GM12878 (cell line): ENCODE measurements around the gene SHD. TPM values are rescaled to one million over a fixed set of nuclear protein-coding genes. Genes with fewer than 3 reads are reported as not detected.

Experiments used
- ATAC-seq: fragments of 200-7000 bp; cut with Tn5 transposase; 3 replicates; pipeline ENCODE4 v1.9.1; 2020; ENCODE audit warnings: mild to moderate bottlenecking, moderate library complexity
- BruUV-seq: library from RNA; stranded (reverse); fragments of 400-500 nt; replicated peaks from 2 replicates; lab custom pipeline; 2021; lab: Mats Ljungman, UMichigan
- CTCF ChIA-PET: fragments of 300-600 bp; sonication (Branson Sonifier 250); formaldehyde crosslinking; extraction: SDS; loops from one replicate; lab custom pipeline; 2021; ENCODE audit warnings: inconsistent platforms; lab: Yijun Ruan, JAX
- POLR2A ChIA-PET: fragments of 350-600 bp; formaldehyde crosslinking; extraction: SDS; loops from one replicate; lab custom pipeline; 2021; ENCODE audit warnings: inconsistent platforms; lab: Charles Lee
- RAD21 ChIA-PET: fragments of 300-600 bp; sonication (Branson Sonifier 250); formaldehyde crosslinking; loops from one replicate; lab custom pipeline; 2023; ENCODE audit warnings: antibody characterized with exemption; ENCODE audit not compliant: unreplicated experiment; lab: Charles Lee
- SMC1A ChIA-PET: fragments of 300-600 bp; sonication (Branson Sonifier 250); formaldehyde crosslinking; loops from one replicate; lab custom pipeline; 2023; ENCODE audit not compliant: unreplicated experiment, uncharacterized antibody; lab: Charles Lee
- DNase-seq: peaks from one replicate; pipeline ENCODE4 v3.0.0-alpha.2; 2011; ENCODE audit warnings: low read depth, low spot score
- FAIRE-seq: peaks from 3 replicates; lab custom pipeline; 2011; peaks lifted over from hg19 to GRCh38; lab: Jason Lieb, UNC
- H2AFZ ChIP-seq: 2 replicates; pipeline ENCODE4 v1.6.0; 2011; ENCODE audit warnings: low read depth, low read length, control low read depth; ENCODE audit not compliant: control insufficient read depth
- H3K27ac ChIP-seq: 2 replicates; pipeline ENCODE4 v1.5.1; 2011; ENCODE audit warnings: control low read depth; ENCODE audit not compliant: control insufficient read depth, insufficient read depth
- H3K27me3 ChIP-seq, 2 experiments: replicated peaks in 1 of 2; 2 replicates each; pipeline versions ENCODE4 v1.6.0 to v1.6.1; 2011; ENCODE audit warnings: low read length in 1 of 2; ENCODE audit not compliant: control insufficient read depth in 2 of 2, insufficient read depth in 2 of 2
- H3K36me3 ChIP-seq, 2 experiments: 2 replicates each; pipeline ENCODE4 v1.5.1; 2011; ENCODE audit warnings: low read length in 1 of 2; ENCODE audit not compliant: control insufficient read depth in 2 of 2, insufficient read depth in 2 of 2
- H3K4me1 ChIP-seq: 2 replicates; pipeline ENCODE4 v1.6.1; 2011; ENCODE audit warnings: mild to moderate bottlenecking, low read length, moderate library complexity, mixed read lengths; ENCODE audit not compliant: control insufficient read depth, insufficient read depth
- H3K4me2 ChIP-seq: 2 replicates; pipeline ENCODE4 v1.6.0; 2011; ENCODE audit warnings: control low read depth; ENCODE audit not compliant: control insufficient read depth, insufficient read depth
- H3K4me3 ChIP-seq: fragments of 200-600 bp; sonication (generic); 2 replicates; pipeline ENCODE4 v1.5.1; 2016
- H3K79me2 ChIP-seq: 2 replicates; pipeline ENCODE4 v1.6.0; 2011; ENCODE audit warnings: low read length; ENCODE audit not compliant: control insufficient read depth, insufficient read depth
- H3K9ac ChIP-seq: 2 replicates; pipeline ENCODE4 v1.8.0; 2011; ENCODE audit warnings: low read length, control low read depth, mixed read lengths; ENCODE audit not compliant: control insufficient read depth, insufficient read depth
- H3K9me3 ChIP-seq: replicated peaks from 3 replicates; pipeline ENCODE4 v1.5.1; 2011; ENCODE audit warnings: mild to moderate bottlenecking, low read length; ENCODE audit not compliant: control insufficient read depth, insufficient read depth
- H4K20me1 ChIP-seq: 2 replicates; pipeline ENCODE4 v1.6.0; 2011; ENCODE audit not compliant: control insufficient read depth, insufficient read depth
- ASH2L ChIP-seq: fragments of 300-600, 200-600 bp; sonication (generic); IDR thresholded peaks from 2 replicates; pipeline ENCODE4 v1.6.1; 2017; ENCODE audit warnings: low read depth, mild to moderate bottlenecking, borderline replicate concordance
- BRCA1 ChIP-seq: IDR thresholded peaks from 2 replicates; pipeline ENCODE4 v1.6.1; 2011; ENCODE audit warnings: low read depth, low read length, improper control_type of control experiment
- EGR1 ChIP-seq, 2 experiments: IDR thresholded peaks; 1 replicate in 1 of 2; 2 replicates in 1 of 2; pipeline ENCODE4 v1.6.1; 2011 to 2012; ENCODE audit warnings: low read depth in 2 of 2, low read length in 2 of 2, borderline replicate concordance in 1 of 2, mild to moderate bottlenecking in 1 of 2, moderate library complexity in 1 of 2
- EP300 ChIP-seq, 2 experiments: fragments of 150-350 bp in 1 of 2; IDR thresholded peaks; 2 replicates each; pipeline ENCODE4 v1.6.1; 2011 to 2012; ENCODE audit warnings: low read depth in 2 of 2, low read length in 2 of 2, borderline replicate concordance in 1 of 2, improper control_type of control experiment in 1 of 2, inconsistent platforms in 1 of 2; ENCODE audit not compliant: control insufficient read depth in 1 of 2
- JUNB ChIP-seq: IDR thresholded peaks from 2 replicates; pipeline ENCODE4 v1.6.1; 2016; ENCODE audit warnings: antibody characterized with exemption, mild to moderate bottlenecking
- KDM1A ChIP-seq: fragments of 200-600 bp; sonication (generic); IDR thresholded peaks from 2 replicates; pipeline ENCODE4 v1.6.1; 2016; ENCODE audit warnings: borderline replicate concordance
- MEF2B ChIP-seq: fragments of 450-650 bp; IDR thresholded peaks from 2 replicates; pipeline ENCODE4 v1.6.1; 2018; ENCODE audit warnings: mild to moderate bottlenecking, moderate library complexity; ENCODE audit not compliant: partially characterized antibody, poor library complexity, severe bottlenecking
- MLLT1 ChIP-seq: fragments of 450-650 bp; IDR thresholded peaks from 2 replicates; pipeline ENCODE4 v1.6.1; 2016; ENCODE audit warnings: mild to moderate bottlenecking
- NR2F1 ChIP-seq: fragments of 450-650 bp; conservative IDR thresholded peaks from 2 replicates; pipeline ENCODE4 v1.6.1; 2017; ENCODE audit warnings: mild to moderate bottlenecking
- RCOR1 ChIP-seq: conservative IDR thresholded peaks from 2 replicates; pipeline ENCODE4 v1.6.1; 2012; ENCODE audit warnings: low read depth, low read length, improper control_type of control experiment
- STAT3 ChIP-seq: IDR thresholded peaks from 2 replicates; pipeline ENCODE4 v1.6.1; 2011; ENCODE audit warnings: low read depth, low read length, improper control_type of control experiment
- TCF12 ChIP-seq: IDR thresholded peaks from 2 replicates; pipeline ENCODE4 v1.6.1; 2011; ENCODE audit warnings: low read depth, mild to moderate bottlenecking, low read length
- TCF3 ChIP-seq: IDR thresholded peaks from 2 replicates; pipeline ENCODE4 v1.6.1; 2012; ENCODE audit warnings: low read depth, mild to moderate bottlenecking, low read length, borderline replicate concordance; ENCODE audit not compliant: insufficient read depth
- ZNF274 ChIP-seq: IDR thresholded peaks from one replicate; pipeline ENCODE4 v1.8.0; 2011; ENCODE audit not compliant: insufficient read length, insufficient read depth
- ZSCAN29 ChIP-seq: fragments of 450-650 bp; IDR thresholded peaks from 2 replicates; pipeline ENCODE4 v1.6.1; 2017; ENCODE audit warnings: mild to moderate bottlenecking, moderate library complexity
- WGBS: methylation state at CpG from one replicate; pipeline ENCODE4 v1.1.6; 2016; ENCODE audit warnings: low lambda C conversion rate; ENCODE audit not compliant: insufficient replicate concordance, insufficient coverage; ENCODE audit errors: missing lambda C conversion rate; 5-methylcytosine and 5-hydroxymethylcytosine counted together
- in situ Hi-C: fragments of 300-500 bp; cut with MboI; formaldehyde crosslinking; loops from 9 replicates; pipeline ENCODE4 v1.14.3; 2018; ENCODE audit warnings: mixed read lengths
- intact Hi-C: fragments of 100-400 bp; cut with micrococcal nuclease; formaldehyde crosslinking; loops from one replicate; pipeline ENCODE4 v1.14.2; 2022; ENCODE audit not compliant: unreplicated experiment
- polyA plus RNA-seq, 11 experiments: library from polyadenylated mRNA; depleted of rRNA in 4 of 11; unstranded in 6 of 11; stranded (reverse) in 5 of 11; fragments of >200 nt; fragmentation: Nextera tagmentation in 4 of 11; fragmentation: Illumina TruSeq in 1 of 11; extraction: Ambion mirVana in 4 of 11; extraction: Trizol in 1 of 11; gene quantifications; 1 replicate in 1 of 11; 2 replicates in 10 of 11; pipeline versions ENCODE4 v1.2.1 to v1.2.3, GENCODE V29; 2011 to 2016; ENCODE audit warnings: inconsistent platforms in 2 of 11, missing spikeins in 2 of 11, low read depth in 1 of 11
- total RNA-seq, 4 experiments: library from RNA; depleted of rRNA in 3 of 4; stranded (reverse); fragments of >200 nt in 3 of 4; fragmentation: Illumina TruSeq in 1 of 4; extraction: Trizol in 1 of 4; gene quantifications; 2 replicates each; pipeline versions ENCODE4 v1.2.1 to v1.2.3, GENCODE V29; 2013 to 2021
- TF ChIP-seq, protein P1 (sequence below): IDR thresholded peaks from 2 replicates; pipeline ENCODE4 v1.6.1; 2012; ENCODE audit warnings: low read length, inconsistent platforms

SHD gene
- total and polyA plus RNA-seq, 10 of the 15 experiments (the other 5 are each of a cell fraction or from before 2014, with no cell fraction given) = 0.09 TPM; not detected in 9

GRCh38 chr19:4329858-4330257 lies 50.8 kb downstream of the SHD start (continued):
- TF ChIP-seq, protein P1, sequence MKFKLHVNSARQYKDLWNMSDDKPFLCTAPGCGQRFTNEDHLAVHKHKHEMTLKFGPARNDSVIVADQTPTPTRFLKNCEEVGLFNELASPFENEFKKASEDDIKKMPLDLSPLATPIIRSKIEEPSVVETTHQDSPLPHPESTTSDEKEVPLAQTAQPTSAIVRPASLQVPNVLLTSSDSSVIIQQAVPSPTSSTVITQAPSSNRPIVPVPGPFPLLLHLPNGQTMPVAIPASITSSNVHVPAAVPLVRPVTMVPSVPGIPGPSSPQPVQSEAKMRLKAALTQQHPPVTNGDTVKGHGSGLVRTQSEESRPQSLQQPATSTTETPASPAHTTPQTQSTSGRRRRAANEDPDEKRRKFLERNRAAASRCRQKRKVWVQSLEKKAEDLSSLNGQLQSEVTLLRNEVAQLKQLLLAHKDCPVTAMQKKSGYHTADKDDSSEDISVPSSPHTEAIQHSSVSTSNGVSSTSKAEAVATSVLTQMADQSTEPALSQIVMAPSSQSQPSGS = no peak
- TF ChIP-seq STAT3 (no peak), EGR1 (IDR thresholded peaks at IDR 0.05; ENCODE audit: borderline replicate concordance in 1 of 2, low read depth in 2 of 2, low read length in 2 of 2) (no peak), KDM1A (no peak), EP300 (IDR thresholded peaks at IDR 0.05; ENCODE audit: borderline replicate concordance in 1 of 2, control insufficient read depth in 1 of 2, low read depth in 2 of 2, low read length in 2 of 2) (no peak), TCF12 (no peak), ZNF274 (no peak)

GRCh38 chr19:4334929-4335570 lies 56.0 kb downstream of the SHD start:
- ChIA-PET CTCF (no interaction called here), POLR2A (no interaction called here), SMC1A (no interaction called here), RAD21 (no interaction called here)
- no peak overlapping the region for H2AFZ ChIP-seq
- no peaks in the 10 kb centered on the region for H4K20me1 ChIP-seq
- H3K4me1 ChIP-seq = peaks cover 5% of the 10 kb centered on the region
- no peak for DNase-seq
- H3K4me2 ChIP-seq = no peak overlapping the region
- no peak for TF ChIP-seq MLLT1
- no peak for TF ChIP-seq ASH2L
- TF ChIP-seq TCF3 = no peak
- no peak for TF ChIP-seq ZSCAN29
- no peak for TF ChIP-seq NR2F1
- TF ChIP-seq JUNB = no peak
- no peak for TF ChIP-seq BRCA1
- TF ChIP-seq RCOR1 = no peak
- TF ChIP-seq MEF2B = no peak
- TF ChIP-seq EGR1 (IDR thresholded peaks at IDR 0.05; ENCODE audit: borderline replicate concordance in 1 of 2, low read depth in 2 of 2, low read length in 2 of 2) = no peak
- no peak for FAIRE-seq
- H3K9ac ChIP-seq = no peak overlapping the region
- no peaks in the 10 kb centered on the region for H3K79me2 ChIP-seq
- no peaks in the 10 kb centered on the region for H3K36me3 ChIP-seq
- no peak overlapping the region for H3K27ac ChIP-seq
- intact Hi-C loops = no loop called here
- no peaks in the 10 kb centered on the region for H3K27me3 ChIP-seq
- WGBS = 83% methylated on average over 7 of the region's 7 CpGs
- ATAC-seq = no peak
- H3K9me3 ChIP-seq = no peaks in the 10 kb centered on the region
- H3K4me3 ChIP-seq = no peak overlapping the region
- no TSS peak for BruUV-seq
- in situ Hi-C loops = no loop called here
